Measurements from ENCODE around the gene CTU1.

Gene CTU1

GRCh38 chr19:51066393-51067186, 41.6 kb downstream of the CTU1 start:
- Histone ChIP-seq H3K4me3 (ENCODE audit: low read length) (no peak overlapping the region), H3K9ac (ENCODE audit: low read length) (no peak overlapping the region), H3K27me3 (ENCODE audit: control insufficient read depth, insufficient read depth, low read length) (peaks cover 12% of the 10 kb centered on the region), H3K27ac (ENCODE audit: low read depth, low read length) (no peak overlapping the region), H3K4me1 (ENCODE audit: control insufficient read depth, insufficient read depth, low read length) (no peaks in the 10 kb centered on the region), H3K36me3 (ENCODE audit: control insufficient read depth, insufficient read depth, low read length) (no peaks in the 10 kb centered on the region)

- H3K27ac ChIP-seq (ENCODE audit: low read depth, low read length): no peak overlapping the region
- H3K4me1 ChIP-seq (ENCODE audit: control insufficient read depth, insufficient read depth, low read length): no peaks in the 10 kb centered on the region
- peaks cover 12% of the 10 kb centered on the region for H3K27me3 ChIP-seq (ENCODE audit: control insufficient read depth, insufficient read depth, low read length)
- no peak overlapping the region for H3K4me3 ChIP-seq (ENCODE audit: low read length)
- H3K36me3 ChIP-seq (ENCODE audit: control insufficient read depth, insufficient read depth, low read length): no peaks in the 10 kb centered on the region
- H3K9ac ChIP-seq (ENCODE audit: low read length): no peak overlapping the region
Measured at GRCh38 chr19:51065221-51065960, 42.8 kb downstream of the CTU1 start.

GRCh38 chr19:51064534-51065220, 43.5 kb downstream of the CTU1 start, which contains the start of gene KLK13:
KLK13 (minus strand) TSS chr19:51065092; CDS start chr19:51065067, 25 bp downstream.
- Histone ChIP-seq H3K27ac (ENCODE audit: low read depth, low read length) (no peak within 1 kb of the TSS), H3K4me1 (ENCODE audit: control insufficient read depth, insufficient read depth, low read length) (no peaks in the 10 kb centered on the region), H3K27me3 (ENCODE audit: control insufficient read depth, insufficient read depth, low read length) (peaks cover 12% of the 10 kb centered on the region), H3K9ac (ENCODE audit: low read length) (no peak within 1 kb of the TSS), H3K36me3 (ENCODE audit: control insufficient read depth, insufficient read depth, low read length) (no peaks in the 10 kb centered on the region), H3K4me3 (ENCODE audit: low read length) (peak within 1 kb of the TSS; percentile 27)

GRCh38 chr19:51063664-51064063, 44.5 kb downstream of the CTU1 start:
- Histone ChIP-seq H3K36me3 (ENCODE audit: control insufficient read depth, insufficient read depth, low read length) (no peaks in the 10 kb centered on the region), H3K4me3 (ENCODE audit: low read length) (no peak overlapping the region), H3K9ac (ENCODE audit: low read length) (no peak overlapping the region), H3K27ac (ENCODE audit: low read depth, low read length) (no peak overlapping the region), H3K4me1 (ENCODE audit: control insufficient read depth, insufficient read depth, low read length) (no peaks in the 10 kb centered on the region), H3K27me3 (ENCODE audit: control insufficient read depth, insufficient read depth, low read length) (peaks cover 12% of the 10 kb centered on the region)

GRCh38 chr19:51060973-51061372, 47.2 kb downstream of the CTU1 start:
- Histone ChIP-seq H3K9ac (ENCODE audit: low read length) (no peak overlapping the region), H3K4me1 (ENCODE audit: control insufficient read depth, insufficient read depth, low read length) (no peaks in the 10 kb centered on the region), H3K27me3 (ENCODE audit: control insufficient read depth, insufficient read depth, low read length) (peaks cover 8% of the 10 kb centered on the region), H3K4me3 (ENCODE audit: low read length) (no peak overlapping the region), H3K27ac (ENCODE audit: low read depth, low read length) (no peak overlapping the region), H3K36me3 (ENCODE audit: control insufficient read depth, insufficient read depth, low read length) (no peaks in the 10 kb centered on the region)

GRCh38 chr19:51060336-51060735, 47.9 kb downstream of the CTU1 start:
- no peaks in the 10 kb centered on the region for H3K36me3 ChIP-seq (ENCODE audit: control insufficient read depth, insufficient read depth, low read length)
- no peaks in the 10 kb centered on the region for H3K4me1 ChIP-seq (ENCODE audit: control insufficient read depth, insufficient read depth, low read length)
- no peak overlapping the region for H3K27ac ChIP-seq (ENCODE audit: low read depth, low read length)
- H3K4me3 ChIP-seq (ENCODE audit: low read length): no peak overlapping the region
- H3K27me3 ChIP-seq (ENCODE audit: control insufficient read depth, insufficient read depth, low read length): peaks cover 5% of the 10 kb centered on the region
- H3K9ac ChIP-seq (ENCODE audit: low read length): no peak overlapping the region

GRCh38 chr19:51059715-51060114, 48.5 kb downstream of the CTU1 start:
- Histone ChIP-seq H3K27me3 (ENCODE audit: control insufficient read depth, insufficient read depth, low read length) (peaks cover 5% of the 10 kb centered on the region), H3K27ac (ENCODE audit: low read depth, low read length) (no peak overlapping the region), H3K4me3 (ENCODE audit: low read length) (no peak overlapping the region), H3K4me1 (ENCODE audit: control insufficient read depth, insufficient read depth, low read length) (no peaks in the 10 kb centered on the region), H3K36me3 (ENCODE audit: control insufficient read depth, insufficient read depth, low read length) (no peaks in the 10 kb centered on the region), H3K9ac (ENCODE audit: low read length) (no peak overlapping the region)

GRCh38 chr19:51055866-51056265, 52.3 kb downstream of the CTU1 start:
- Histone ChIP-seq H3K4me3 (ENCODE audit: low read length) (no peak overlapping the region), H3K9ac (ENCODE audit: low read length) (no peak overlapping the region), H3K27ac (ENCODE audit: low read depth, low read length) (no peak overlapping the region), H3K4me1 (ENCODE audit: control insufficient read depth, insufficient read depth, low read length) (no peaks in the 10 kb centered on the region), H3K36me3 (ENCODE audit: control insufficient read depth, insufficient read depth, low read length) (no peaks in the 10 kb centered on the region), H3K27me3 (ENCODE audit: control insufficient read depth, insufficient read depth, low read length) (no peaks in the 10 kb centered on the region)

All from rectal smooth muscle tissue (tissue), 1 donor.